Loucy (cell line): ENCODE results near the gene KCNT2.

Source experiments
- CTCF ChIP-seq: fragments of 200-600 bp; sonication (generic); conservative IDR thresholded peaks from 2 replicates; pipeline ENCODE4 v1.5.1; 2014; ENCODE audit warnings: mild to moderate bottlenecking, antibody characterized with exemption, low read length
- EZH2phosphoT487 ChIP-seq: fragments of 200-600 bp; IDR thresholded peaks from 2 replicates; pipeline ENCODE4 v1.6.1; 2018; ENCODE audit warnings: antibody characterized with exemption, mild to moderate bottlenecking, moderate library complexity, borderline replicate concordance

DNA sequence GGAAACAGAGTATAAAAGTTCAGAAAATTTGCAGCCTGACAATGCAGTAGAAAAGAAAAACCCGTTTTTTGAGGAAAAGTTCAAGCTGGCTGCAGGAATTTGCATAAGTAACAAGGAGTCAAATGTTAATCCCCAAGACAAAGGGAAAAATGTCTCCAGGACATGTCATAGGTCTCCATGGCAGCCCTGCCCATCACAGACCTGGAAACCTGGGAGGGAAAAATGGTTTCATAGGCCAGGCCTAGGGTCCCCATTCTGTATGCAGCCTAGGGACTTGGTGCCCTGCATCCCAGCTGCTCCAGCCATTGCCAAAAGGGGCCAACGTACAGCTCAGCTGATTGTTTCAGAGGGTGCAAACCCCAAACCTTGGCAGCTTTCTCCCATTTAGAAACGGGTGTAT is 3.6 kb upstream of the KCNT2 start:
- TF ChIP-seq CTCF (no peak), EZH2phosphoT487 (no peak)
